GM13977 (cell line): ENCODE measurements around the gene FKBP11.

Source experiments
- DNase-seq: peaks from one replicate; pipeline ENCODE4 v3.0.0; 2012; ENCODE audit warnings: low spot score
- CTCF ChIP-seq: IDR thresholded peaks from 2 replicates; pipeline ENCODE4 v1.5.1; 2012; ENCODE audit warnings: mild to moderate bottlenecking, control low read depth; ENCODE audit not compliant: insufficient read depth; ENCODE audit errors: extremely low read depth, missing control alignments
- in situ Hi-C: fragments of 300-500 bp; cut with MboI; formaldehyde crosslinking; loops from one replicate; pipeline ENCODE4 v1.12.0; 2022; ENCODE audit warnings: low sequenced_read_pairs, low pct_unique_long_range_greater_than_20kb, mixed read lengths, inconsistent platforms; ENCODE audit not compliant: unreplicated experiment

Gene FKBP11

GRCh38 chr12:48969833-48970701, 44.8 kb upstream of the FKBP11 start:
- peak; percentile 80 for DNase-seq
- in situ Hi-C loops = no loop called here
- TF ChIP-seq CTCF = peak; percentile 32

GRCh38 chr12:48969160-48969771, 44.0 kb upstream of the FKBP11 start:
- no peak for TF ChIP-seq CTCF
- DNase-seq = no peak
- in situ Hi-C loops = no loop called here

GRCh38 chr12:48968467-48968866, 43.2 kb upstream of the FKBP11 start:
- DNase-seq = peak; percentile 87
- TF ChIP-seq CTCF = no peak
- in situ Hi-C loops = no loop called here

GRCh38 chr12:48967991-48968390, 42.7 kb upstream of the FKBP11 start:
- in situ Hi-C loops = no loop called here

GRCh38 chr12:48966177-48966895, 41.0 kb upstream of the FKBP11 start:
- DNase-seq = no peak
- no peak for TF ChIP-seq CTCF
- in situ Hi-C loops = no loop called here

More at GRCh38 chr12:48967991-48968390, 42.7 kb upstream of the FKBP11 start:
- TF ChIP-seq CTCF = no peak
- no peak for DNase-seq

- no peak for TF ChIP-seq CTCF
- in situ Hi-C loops = no loop called here
- no peak for DNase-seq
Observed at GRCh38 chr12:48965298-48965838, 40.1 kb upstream of the FKBP11 start.
